Activated CD4-positive, alpha-beta T cell treated with anti-CD3 and anti-CD28 coated beads, Interleukin-2, amount 10 ng/mL, durations not matched to agents 24 days and 14 days (primary cell): ENCODE data around the gene GPD2. TPM values are rescaled to one million over a fixed set of nuclear protein-coding genes. Genes with fewer than 3 reads are reported as not detected.

Source experiments
- DNase-seq: peaks from one replicate; pipeline ENCODE4 v3.0.0; 2022
- H3K27ac Mint-ChIP-seq: one replicate; pipeline ENCODE4 v1.8.0; 2022; ENCODE audit warnings: mild to moderate bottlenecking, mixed read lengths
- H3K27me3 Mint-ChIP-seq: one replicate; pipeline ENCODE4 v1.8.0; 2022; ENCODE audit warnings: mixed read lengths
- H3K36me3 Mint-ChIP-seq: one replicate; pipeline ENCODE4 v1.8.0; 2022; ENCODE audit warnings: low read depth, mild to moderate bottlenecking, mixed read lengths
- H3K4me1 Mint-ChIP-seq: one replicate; pipeline ENCODE4 v1.8.0; 2021; ENCODE audit warnings: mixed read lengths
- H3K4me3 Mint-ChIP-seq: one replicate; pipeline ENCODE4 v1.8.0; 2022; ENCODE audit warnings: mild to moderate bottlenecking, moderate library complexity, mixed read lengths
- H3K9me3 Mint-ChIP-seq: one replicate; pipeline ENCODE4 v1.8.0; 2021; ENCODE audit warnings: mixed read lengths
- intact Hi-C: fragments of 100-400 bp; cut with micrococcal nuclease; formaldehyde crosslinking; loops from one replicate; pipeline ENCODE4 v1.15.1; 2023
- total RNA-seq: library from RNA; stranded (reverse); gene quantifications from 2 replicates; pipeline ENCODE4 v1.2.3, GENCODE V29; 2022

GPD2 gene
- total RNA-seq, 1 donor from 2014 or later: 19.7 TPM

DNA sequence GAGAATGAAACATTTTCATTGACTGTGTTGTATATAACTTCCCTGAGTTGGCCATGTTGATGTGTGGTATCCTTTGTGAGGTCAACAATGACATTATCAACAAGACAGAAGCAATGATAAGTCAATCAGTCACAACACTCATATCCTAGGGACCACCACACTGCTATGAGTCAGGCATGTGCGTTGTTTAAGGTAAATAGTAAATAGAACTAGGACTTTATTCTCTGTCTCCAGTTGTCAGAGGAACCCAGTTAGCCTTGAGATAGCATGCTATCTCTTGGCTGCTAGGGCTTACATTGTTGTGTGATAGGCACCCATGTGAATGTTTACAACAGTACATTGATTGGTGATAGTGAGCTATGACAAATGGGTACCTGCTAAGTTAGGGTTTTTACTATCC is 37.3 kb downstream of the GPD2 start:
- DNase-seq: no peak
- no peak overlapping the region for H3K27ac Mint-ChIP-seq
- H3K36me3 Mint-ChIP-seq: peaks cover 15% of the 10 kb centered on the region
- no peak overlapping the region for H3K4me3 Mint-ChIP-seq
- no peaks in the 10 kb centered on the region for H3K27me3 Mint-ChIP-seq
- peaks cover 47% of the 10 kb centered on the region for H3K4me1 Mint-ChIP-seq
- H3K9me3 Mint-ChIP-seq: peaks cover 4% of the 10 kb centered on the region
- intact Hi-C loops: loop anchor here (2.0 to 5.0 kb wide), 4 partner anchors 15 to 64 kb away; partner anchors contain the start of gene GPD2

DNA sequence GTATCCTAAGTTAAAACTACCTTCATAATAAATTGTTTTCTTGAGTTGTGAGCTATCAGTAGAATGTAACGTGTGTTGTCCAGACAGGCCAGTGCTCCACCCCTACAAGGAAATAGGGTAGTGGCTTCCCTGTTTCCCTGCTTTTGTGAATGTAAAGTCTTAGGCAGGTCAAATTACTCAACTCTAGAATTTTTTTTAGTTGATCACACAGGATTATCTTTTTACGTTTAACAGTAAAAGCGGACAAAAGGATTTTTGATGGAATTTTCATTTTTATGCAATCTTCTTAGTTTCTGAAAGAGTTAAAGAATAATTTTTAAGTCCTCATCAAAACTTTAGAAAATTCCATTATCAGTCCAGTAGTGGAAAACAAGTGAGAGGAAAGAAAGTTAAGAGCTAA is 38.2 kb downstream of the GPD2 start:
- DNase-seq: no peak
- Mint-ChIP-seq H3K36me3 (peaks cover 14% of the 10 kb centered on the region), H3K27ac (no peak overlapping the region), H3K27me3 (no peaks in the 10 kb centered on the region), H3K9me3 (peaks cover 3% of the 10 kb centered on the region), H3K4me1 (peaks cover 47% of the 10 kb centered on the region), H3K4me3 (no peak overlapping the region)
- intact Hi-C loops: loop anchor here (5.0 kb wide), 1 partner anchor 63 kb away; no protein-coding TSS in a partner anchor

DNA sequence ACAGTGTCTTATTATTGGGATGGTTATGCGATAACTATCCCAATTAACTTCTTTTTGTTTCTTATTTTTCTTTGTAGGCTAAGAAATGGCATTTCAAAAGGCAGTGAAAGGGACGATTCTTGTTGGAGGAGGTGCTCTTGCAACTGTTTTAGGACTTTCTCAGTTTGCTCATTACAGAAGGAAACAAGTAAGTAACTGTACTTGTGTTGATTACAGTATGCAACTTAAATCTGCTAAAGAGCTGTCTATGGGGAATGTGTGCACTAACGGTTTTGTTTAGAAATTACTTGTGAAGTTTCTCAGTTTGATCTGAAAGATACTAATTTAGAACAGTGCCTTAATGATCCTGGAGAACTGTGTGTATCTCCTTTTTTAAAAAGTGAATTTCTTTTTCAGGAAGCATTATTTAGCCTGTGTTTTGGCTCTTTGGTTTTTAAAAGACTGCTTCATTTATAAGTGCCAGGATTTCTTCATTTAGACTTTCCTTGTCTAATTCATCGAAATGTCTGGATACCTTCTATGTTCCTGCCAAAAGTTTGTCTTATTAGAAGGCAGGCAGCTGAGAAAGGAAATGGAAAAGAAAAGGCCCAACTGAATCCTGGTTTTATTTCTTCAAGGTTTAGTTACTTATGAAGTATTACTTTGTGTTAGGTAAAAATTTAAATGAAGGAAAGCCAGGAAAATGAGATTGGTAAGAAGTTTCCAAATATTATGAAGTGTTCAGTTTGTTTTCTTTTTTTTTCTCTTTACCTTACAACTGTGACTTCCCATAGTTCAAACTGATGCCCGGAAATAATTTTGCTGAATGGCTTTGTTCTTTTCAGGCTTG is 40.1 kb downstream of the GPD2 start:
- intact Hi-C loops: loop anchor here (1.0 to 5.0 kb wide), 3 partner anchors 75 to 781 kb away; partner anchors contain the start of genes GALNT5 and NR4A2
- Mint-ChIP-seq H3K4me3 (peak overlapping the region; percentile 57), H3K27ac (peak overlapping the region; percentile 76), H3K4me1 (peaks cover 49% of the 10 kb centered on the region), H3K36me3 (peaks cover 17% of the 10 kb centered on the region), H3K9me3 (no peaks in the 10 kb centered on the region), H3K27me3 (no peaks in the 10 kb centered on the region)
- no peak for DNase-seq

DNA sequence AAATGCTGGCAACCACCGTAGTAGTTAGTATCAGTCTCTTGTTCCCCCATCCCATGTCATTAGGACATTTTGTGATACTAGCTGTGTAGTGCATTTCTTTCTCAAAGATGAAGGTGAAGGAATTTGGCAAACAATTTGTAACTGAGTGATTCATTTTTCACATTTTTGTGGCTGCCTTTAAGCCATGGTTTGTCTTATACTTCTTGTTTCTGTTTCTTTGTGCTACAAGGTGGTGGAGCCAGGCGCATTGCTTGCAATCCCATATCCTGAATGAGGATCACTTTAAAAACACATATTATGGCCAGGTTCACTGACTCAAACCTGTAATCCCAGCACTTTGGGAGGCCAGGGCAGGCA is 40.6 kb downstream of the GPD2 start:
- DNase-seq: peak; percentile 64
- peak overlapping the region; percentile 57 for H3K4me3 Mint-ChIP-seq

DNA sequence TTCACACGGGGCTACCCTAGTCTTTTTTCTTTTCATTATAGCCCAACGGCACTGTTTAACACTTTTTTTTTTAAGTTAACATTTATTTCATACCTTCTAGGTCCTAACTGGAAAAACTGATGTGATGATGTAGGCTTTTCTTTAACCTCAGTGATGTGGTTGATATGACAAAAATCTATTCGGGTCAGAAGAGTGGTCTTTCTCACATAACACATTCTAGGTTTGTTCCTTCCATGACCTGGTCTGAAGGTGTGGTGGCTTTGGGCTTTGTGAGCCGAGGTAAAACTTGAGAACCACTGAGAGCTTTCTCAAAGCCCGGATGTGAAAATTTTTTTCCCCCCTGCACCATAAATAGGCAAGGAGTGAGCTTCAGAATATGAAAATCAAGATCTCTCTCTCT is 44.2 kb downstream of the GPD2 start:
- Mint-ChIP-seq H3K4me1 (peaks cover 47% of the 10 kb centered on the region), H3K4me3 (no peak overlapping the region), H3K27me3 (no peaks in the 10 kb centered on the region), H3K9me3 (no peaks in the 10 kb centered on the region), H3K36me3 (peaks cover 22% of the 10 kb centered on the region), H3K27ac (no peak overlapping the region)
- DNase-seq: no peak
- intact Hi-C loops: loop anchor here (10.0 kb wide), 1 partner anchor 1106 kb away; no protein-coding TSS in a partner anchor

More for the DNA sequence above, 40.6 kb downstream of the GPD2 start:
- intact Hi-C loops: loop anchor here (1.0 to 5.0 kb wide), 3 partner anchors 76 to 780 kb away; partner anchors contain the start of genes GALNT5 and NR4A2
- no peaks in the 10 kb centered on the region for H3K9me3 Mint-ChIP-seq
- peaks cover 17% of the 10 kb centered on the region for H3K36me3 Mint-ChIP-seq
- peak overlapping the region; percentile 76 for H3K27ac Mint-ChIP-seq
- peaks cover 46% of the 10 kb centered on the region for H3K4me1 Mint-ChIP-seq
- no peaks in the 10 kb centered on the region for H3K27me3 Mint-ChIP-seq

DNA sequence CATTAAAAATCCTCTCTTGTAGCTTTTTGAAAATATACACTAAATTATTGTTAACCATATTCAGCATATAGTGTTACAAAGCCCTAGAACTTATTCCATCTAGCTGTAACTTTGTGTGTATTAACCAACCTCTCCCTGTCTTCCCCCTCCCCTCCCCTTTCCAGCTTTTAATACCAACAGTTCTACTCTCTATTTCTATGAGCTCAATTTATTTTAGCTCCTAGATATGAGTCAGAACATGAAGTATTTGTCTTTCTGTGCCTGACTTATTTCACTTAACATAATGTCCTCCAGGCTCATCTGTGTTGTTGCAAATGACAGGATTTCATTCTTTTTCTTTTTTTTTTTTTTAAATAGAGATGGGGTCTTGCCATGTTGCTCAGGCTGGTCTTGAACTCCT is 45.1 kb downstream of the GPD2 start:
- Mint-ChIP-seq H3K4me3 (no peak overlapping the region), H3K27me3 (no peaks in the 10 kb centered on the region), H3K27ac (no peak overlapping the region), H3K4me1 (peaks cover 37% of the 10 kb centered on the region), H3K36me3 (peaks cover 22% of the 10 kb centered on the region), H3K9me3 (no peaks in the 10 kb centered on the region)
- intact Hi-C loops: loop anchor here (10.0 kb wide), 1 partner anchor 1107 kb away; no protein-coding TSS in a partner anchor
- no peak for DNase-seq

DNA sequence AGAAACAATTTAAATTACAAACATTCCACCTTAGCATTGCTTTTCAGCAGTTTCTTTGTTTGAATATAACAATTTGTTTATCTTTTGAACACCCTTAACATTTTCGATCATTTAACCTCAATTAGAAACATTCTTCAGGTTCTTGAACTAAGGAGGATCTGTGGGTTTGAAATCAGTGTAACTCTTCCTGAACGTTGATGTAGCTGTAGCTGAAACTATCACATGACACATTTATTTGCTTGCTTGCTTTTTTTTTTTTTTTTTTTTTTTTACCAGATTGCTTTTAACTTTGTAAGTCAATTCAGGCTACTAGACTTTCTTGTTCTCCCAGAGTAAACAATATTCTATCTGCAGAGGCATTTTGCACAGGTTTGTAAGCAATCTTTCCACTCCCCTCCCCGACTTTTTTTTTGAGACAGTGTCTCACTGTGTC is 47.6 kb downstream of the GPD2 start:
- no peak for DNase-seq
- intact Hi-C loops: loop anchor here (10.0 kb wide), 1 partner anchor 1109 kb away; no protein-coding TSS in a partner anchor
- Mint-ChIP-seq H3K4me1 (peaks cover 29% of the 10 kb centered on the region), H3K27me3 (no peaks in the 10 kb centered on the region), H3K36me3 (peaks cover 11% of the 10 kb centered on the region), H3K4me3 (no peak overlapping the region), H3K9me3 (no peaks in the 10 kb centered on the region), H3K27ac (no peak overlapping the region)

DNA sequence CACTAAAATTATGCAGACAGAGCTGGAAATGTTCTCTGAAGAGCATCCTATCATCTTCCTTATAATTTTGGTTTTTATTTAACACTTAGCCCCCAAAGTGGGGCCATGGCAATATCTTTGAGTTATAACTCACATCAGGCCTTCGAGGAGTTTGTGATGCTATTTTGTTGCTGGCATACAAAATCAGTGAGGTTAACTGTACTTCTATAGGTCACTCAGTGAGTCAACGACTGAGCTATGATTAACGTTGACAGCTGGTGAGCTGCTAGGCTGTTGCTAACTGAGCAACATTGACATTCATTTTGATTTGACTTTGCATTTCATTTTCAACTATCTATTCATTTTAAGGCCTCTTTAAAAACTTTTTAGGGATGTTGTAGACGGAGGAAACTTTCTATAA is 50.0 kb downstream of the GPD2 start:
- intact Hi-C loops: loop anchor here (10.0 kb wide), 1 partner anchor 1111 kb away; no protein-coding TSS in a partner anchor
- H3K4me3 Mint-ChIP-seq: no peak overlapping the region
- peaks cover 5% of the 10 kb centered on the region for H3K36me3 Mint-ChIP-seq
- H3K9me3 Mint-ChIP-seq: no peaks in the 10 kb centered on the region
- no peaks in the 10 kb centered on the region for H3K27me3 Mint-ChIP-seq
- no peak overlapping the region for H3K27ac Mint-ChIP-seq
- peaks cover 33% of the 10 kb centered on the region for H3K4me1 Mint-ChIP-seq
- no peak for DNase-seq

DNA sequence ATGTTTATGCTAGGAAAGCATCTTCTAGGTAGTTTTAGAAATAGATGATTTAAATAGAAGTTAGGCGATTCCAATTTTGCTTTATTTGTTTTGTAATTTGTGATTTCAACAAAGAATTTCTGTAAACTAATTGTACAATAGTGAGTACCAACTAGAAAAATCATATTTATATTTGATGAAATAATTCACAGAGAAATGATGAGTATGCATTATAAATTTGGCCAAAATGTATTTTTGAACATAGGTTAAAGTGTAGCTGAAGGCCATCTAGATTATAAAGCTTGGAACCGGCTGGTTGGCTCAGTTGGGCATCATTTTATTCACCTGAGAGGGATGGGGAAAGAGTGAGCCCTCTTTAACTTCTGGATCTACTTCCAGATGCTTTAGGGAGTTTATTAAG is 50.4 kb downstream of the GPD2 start:
- Mint-ChIP-seq H3K27me3 (no peaks in the 10 kb centered on the region), H3K9me3 (no peaks in the 10 kb centered on the region), H3K4me1 (peaks cover 33% of the 10 kb centered on the region), H3K27ac (no peak overlapping the region), H3K4me3 (no peak overlapping the region), H3K36me3 (peaks cover 5% of the 10 kb centered on the region)
- intact Hi-C loops: loop anchor here (10.0 kb wide), 1 partner anchor 1112 kb away; no protein-coding TSS in a partner anchor
- DNase-seq: no peak

DNA sequence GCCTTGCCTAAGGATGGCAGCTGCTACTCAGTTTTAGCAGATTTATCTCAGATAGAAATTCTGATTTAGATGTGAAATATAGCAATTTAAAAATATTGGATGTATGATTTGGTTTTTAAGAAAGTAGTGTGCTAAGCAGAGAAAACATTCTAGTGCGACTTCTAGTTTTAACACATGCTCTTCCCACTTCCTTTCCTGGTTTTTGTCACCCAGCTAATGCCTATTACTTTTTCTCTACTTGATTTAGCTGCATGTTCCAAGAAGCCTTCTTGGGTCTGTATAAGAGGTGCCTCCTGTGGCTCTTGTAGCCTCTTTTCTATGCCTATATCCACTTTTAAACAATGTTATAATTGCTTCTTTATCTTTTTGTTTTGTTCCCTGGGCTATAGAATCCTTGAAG is 53.0 kb downstream of the GPD2 start:
- peaks cover 34% of the 10 kb centered on the region for H3K4me1 Mint-ChIP-seq
- no peak overlapping the region for H3K4me3 Mint-ChIP-seq
- H3K27ac Mint-ChIP-seq: no peak overlapping the region
- no peak for DNase-seq
- no peaks in the 10 kb centered on the region for H3K9me3 Mint-ChIP-seq
- H3K36me3 Mint-ChIP-seq: peaks cover 5% of the 10 kb centered on the region
- H3K27me3 Mint-ChIP-seq: no peaks in the 10 kb centered on the region
- intact Hi-C loops: loop anchor here (2.0 to 10.0 kb wide), 2 partner anchors 16 to 1114 kb away; no protein-coding TSS in a partner anchor

DNA sequence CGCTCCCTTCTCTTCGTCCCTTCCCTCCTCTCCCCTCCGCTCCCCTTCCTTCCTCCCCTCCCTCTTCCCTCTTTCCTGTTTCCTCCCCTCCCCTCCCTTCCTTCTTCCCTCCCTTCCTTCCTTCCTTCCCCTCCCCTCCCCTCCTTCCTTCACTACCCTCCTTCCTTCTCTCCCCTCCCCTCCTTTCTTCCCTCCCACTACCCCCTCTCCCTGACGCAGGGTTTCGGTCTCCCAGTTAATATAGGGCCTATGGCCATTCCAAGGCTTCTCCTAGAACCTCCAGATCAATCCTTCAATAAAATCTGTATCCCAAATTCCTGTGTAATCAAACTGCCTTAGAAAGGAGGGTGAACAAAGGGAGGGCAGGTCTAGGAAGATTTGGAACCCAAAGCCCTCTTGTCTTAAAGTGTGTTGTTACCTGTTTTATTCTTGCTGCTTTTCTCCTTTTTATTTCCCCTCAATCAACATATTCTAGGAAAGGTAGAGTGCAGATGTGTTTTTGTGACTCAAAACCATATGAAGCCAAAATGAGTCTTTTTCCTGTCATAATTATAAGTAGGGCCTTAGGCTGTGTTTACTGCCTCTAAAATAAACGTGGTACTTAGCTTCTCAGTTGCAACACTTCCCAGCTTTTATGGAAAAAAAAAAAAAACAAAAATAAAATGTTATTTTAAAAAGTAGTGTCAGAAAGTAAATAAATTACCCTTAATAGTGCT is 53.7 kb downstream of the GPD2 start:
- Mint-ChIP-seq H3K4me1 (peaks cover 32% of the 10 kb centered on the region), H3K36me3 (peaks cover 2% of the 10 kb centered on the region), H3K4me3 (peak overlapping the region; percentile 42), H3K27me3 (no peaks in the 10 kb centered on the region), H3K27ac (peak overlapping the region; percentile 81), H3K9me3 (no peaks in the 10 kb centered on the region)
- no peak for DNase-seq
- intact Hi-C loops: loop anchor here (2.0 to 10.0 kb wide), 2 partner anchors 17 to 1115 kb away; no protein-coding TSS in a partner anchor

DNA sequence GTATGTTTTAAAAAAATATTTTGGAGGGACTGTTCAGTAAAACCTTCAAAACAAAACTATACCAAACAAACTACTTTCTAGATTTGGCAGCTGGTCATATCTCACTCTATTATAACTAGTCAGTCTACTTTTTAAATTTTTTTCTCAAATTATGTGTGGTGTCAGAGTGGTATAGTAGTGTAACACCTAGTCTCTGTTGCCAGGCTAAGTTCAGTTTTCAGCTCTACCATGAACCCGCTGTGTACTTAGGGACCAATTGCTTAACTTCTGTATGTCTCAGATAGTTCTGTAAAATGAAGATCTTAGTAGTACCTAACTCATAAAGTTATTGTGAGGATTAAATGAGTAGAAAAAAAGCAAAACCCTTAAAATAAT is 54.3 kb downstream of the GPD2 start:
- H3K4me1 Mint-ChIP-seq: peaks cover 33% of the 10 kb centered on the region

DNA sequence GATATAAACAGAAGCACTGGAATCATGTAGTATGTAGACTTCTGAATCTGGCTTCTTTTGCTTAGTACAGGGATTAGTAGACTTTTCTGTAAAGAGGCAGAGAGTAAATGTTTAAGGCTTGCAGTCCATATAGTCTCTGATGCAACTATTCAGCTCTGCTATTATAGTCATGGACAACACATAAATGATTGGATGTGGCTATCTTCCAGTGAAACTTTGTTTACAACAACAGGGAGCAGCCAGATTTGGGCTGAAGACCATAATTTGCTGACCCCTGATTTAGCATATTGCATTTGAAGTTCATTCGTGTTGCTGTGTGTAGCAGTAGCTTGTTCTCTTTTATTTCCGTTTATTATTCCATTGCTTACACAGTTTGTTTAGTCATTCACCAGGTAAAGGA is 55.0 kb downstream of the GPD2 start:
- DNase-seq: no peak
- Mint-ChIP-seq H3K36me3 (peaks cover 2% of the 10 kb centered on the region), H3K4me3 (no peak overlapping the region), H3K27ac (no peak overlapping the region), H3K4me1 (peaks cover 35% of the 10 kb centered on the region), H3K9me3 (no peaks in the 10 kb centered on the region), H3K27me3 (no peaks in the 10 kb centered on the region)
- intact Hi-C loops: no loop called here

More for the DNA sequence above, 54.3 kb downstream of the GPD2 start:
- Mint-ChIP-seq H3K9me3 (no peaks in the 10 kb centered on the region), H3K27ac (no peak overlapping the region), H3K27me3 (no peaks in the 10 kb centered on the region), H3K36me3 (no peaks in the 10 kb centered on the region), H3K4me3 (no peak overlapping the region)
- DNase-seq: no peak
- intact Hi-C loops: no loop called here

DNA sequence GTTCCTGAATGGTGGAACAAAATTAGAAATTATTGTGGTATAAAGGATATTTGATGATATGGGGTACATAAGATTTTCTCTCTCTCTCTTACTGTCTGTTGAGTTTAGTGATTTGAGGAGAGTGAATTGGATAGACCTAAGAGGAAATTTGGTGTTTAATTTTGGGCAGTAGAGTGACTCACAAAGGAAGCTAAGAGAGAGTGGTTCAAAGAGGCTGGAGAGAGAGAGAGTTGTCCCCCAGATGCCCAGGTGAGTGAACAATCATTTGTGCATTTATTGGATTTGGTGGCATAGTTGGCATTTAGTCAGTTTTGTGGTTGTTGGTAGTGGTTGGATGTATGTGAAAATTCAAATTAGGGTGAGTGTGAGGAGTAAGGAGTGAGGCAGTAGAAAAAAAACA is 56.8 kb downstream of the GPD2 start:
- Mint-ChIP-seq H3K9me3 (no peaks in the 10 kb centered on the region), H3K4me1 (peaks cover 37% of the 10 kb centered on the region), H3K36me3 (peaks cover 9% of the 10 kb centered on the region), H3K27me3 (no peaks in the 10 kb centered on the region), H3K27ac (no peak overlapping the region), H3K4me3 (no peak overlapping the region)
- DNase-seq: no peak
- intact Hi-C loops: no loop called here
